GM18858 (cell line): ENCODE results near the gene OVOL3.
"Not testable (repeated sequence)": the region's sequence is repeated elsewhere in the genome, so short reads cannot be mapped to it uniquely, and the experiment has no call there.

Source experiments
- ATAC-seq: cut with Tn5 transposase; IDR thresholded peaks from one replicate; pipeline ENCODE4 v1.9.1; 2021; ENCODE audit not compliant: unreplicated experiment

OVOL3 gene

GRCh38 chr19:36125557-36125956 is 14.6 kb downstream of the OVOL3 start:
- ATAC-seq = no peak

- no peak for ATAC-seq
Measured at GRCh38 chr19:36128392-36128736, 17.4 kb downstream of the OVOL3 start.

GRCh38 chr19:36131221-36131620 is 20.3 kb downstream of the OVOL3 start:
- ATAC-seq = not testable (repeated sequence)

GRCh38 chr19:36134867-36135266 is 23.9 kb downstream of the OVOL3 start:
- not testable (repeated sequence) for ATAC-seq

GRCh38 chr19:36136964-36137686 is 26.2 kb downstream of the OVOL3 start:
- no peak for ATAC-seq

GRCh38 chr19:36139120-36139472 is 28.2 kb downstream of the OVOL3 start:
- no peak for ATAC-seq

- ATAC-seq = peak; percentile 69
Measured at GRCh38 chr19:36139473-36140303, 28.7 kb downstream of the OVOL3 start, which contains the start of gene CAPNS1. Gene CAPNS1 (plus strand): TSS chr19:36140066. CDS start chr19:36141012, 946 bp downstream.

- no peak for ATAC-seq
Measured at GRCh38 chr19:36140304-36141038, 29.5 kb downstream of the OVOL3 start.

GRCh38 chr19:36141039-36141927 is 30.3 kb downstream of the OVOL3 start:
- ATAC-seq = no peak

GRCh38 chr19:36142046-36142445 is 31.1 kb downstream of the OVOL3 start:
- no peak for ATAC-seq

GRCh38 chr19:36142496-36142895 is 31.6 kb downstream of the OVOL3 start:
- ATAC-seq = no peak

- no peak for ATAC-seq
Measured at GRCh38 chr19:36144624-36145023, 33.7 kb downstream of the OVOL3 start.

- no peak for ATAC-seq
Measured at GRCh38 chr19:36149673-36150406, 38.9 kb downstream of the OVOL3 start.

GRCh38 chr19:36150586-36150985 is 39.6 kb downstream of the OVOL3 start:
- no peak for ATAC-seq

- ATAC-seq = no peak
Measured at GRCh38 chr19:36151144-36152018, 40.4 kb downstream of the OVOL3 start.

- no peak for ATAC-seq
Measured at GRCh38 chr19:36152019-36152351, 41.0 kb downstream of the OVOL3 start.

GRCh38 chr19:36152352-36153091 is 41.6 kb downstream of the OVOL3 start, which contains the start of gene COX7A1:
Gene COX7A1 (minus strand): TSS chr19:36152447. CDS start chr19:36152407, 40 bp downstream.
- no peak for ATAC-seq

GRCh38 chr19:36153126-36153525 is 42.2 kb downstream of the OVOL3 start:
- ATAC-seq = no peak
